Panc1 (cell line): ENCODE results near the gene CSHL1. TPM values are rescaled to one million over a fixed set of nuclear protein-coding genes. Genes with fewer than 3 reads are reported as not detected.
"Not testable (repeated sequence)": the region's sequence is repeated elsewhere in the genome, so short reads cannot be mapped to it uniquely, and the experiment has no call there.

ENCODE experiments used
- ATAC-seq: fragments of 200-7000 bp; cut with Tn5 transposase; 2 replicates; pipeline ENCODE4 v1.9.1; 2020; ENCODE audit warnings: mild to moderate bottlenecking, moderate library complexity
- BruUV-seq: library from RNA; stranded (reverse); fragments of 400-500 nt; replicated peaks from 2 replicates; lab custom pipeline; 2021; lab: Mats Ljungman, UMichigan
- CTCF ChIA-PET: fragments of 300-600 bp; sonication (Branson Sonifier 250); formaldehyde crosslinking; loops from one replicate; lab custom pipeline; 2022; ENCODE audit warnings: antibody characterized with exemption; lab: Charles Lee
- POLR2A ChIA-PET: fragments of 300-600 bp; sonication (Branson Sonifier 250); formaldehyde crosslinking; loops from one replicate; lab custom pipeline; 2022; ENCODE audit warnings: antibody characterized with exemption; lab: Charles Lee
- DNase-seq: peaks from one replicate; pipeline ENCODE4 v3.0.0-alpha.2; 2010; ENCODE audit warnings: low read depth, low spot score
- H3K27ac ChIP-seq: 2 replicates; pipeline ENCODE4 v1.5.1; 2011; ENCODE audit warnings: mild to moderate bottlenecking, low read length, inconsistent platforms
- H3K27me3 ChIP-seq: fragments of 200-500 bp; sonication (Bioruptor generic); 2 replicates; pipeline ENCODE4 v1.6.0; 2014; ENCODE audit warnings: low read length, inconsistent platforms; ENCODE audit not compliant: control insufficient read depth, insufficient read depth
- H3K36me3 ChIP-seq: fragments of 200-500 bp; sonication (Bioruptor generic); 2 replicates; pipeline ENCODE4 v1.5.1; 2014; ENCODE audit warnings: inconsistent platforms, mild to moderate bottlenecking, low read length, moderate library complexity; ENCODE audit not compliant: control insufficient read depth, insufficient read depth
- H3K4me1 ChIP-seq: 2 replicates; pipeline ENCODE4 v1.5.1; 2011; ENCODE audit warnings: inconsistent platforms, mild to moderate bottlenecking, low read length, moderate library complexity; ENCODE audit not compliant: control insufficient read depth, insufficient read depth
- H3K4me3 ChIP-seq, 2 experiments: 2 replicates each; pipeline ENCODE4 v1.5.1; 2011 to 2012; ENCODE audit warnings: low read depth in 2 of 2, low read length in 2 of 2, mild to moderate bottlenecking in 2 of 2, inconsistent platforms in 1 of 2, moderate library complexity in 1 of 2
- H3K9me3 ChIP-seq: fragments of 200-500 bp; sonication (Bioruptor generic); 2 replicates; pipeline ENCODE4 v1.5.1; 2014; ENCODE audit warnings: low read depth, mild to moderate bottlenecking, inconsistent platforms, low read length, moderate library complexity; ENCODE audit not compliant: control insufficient read depth, insufficient read depth
- CTCF ChIP-seq: fragments of 450-650 bp; IDR thresholded peaks from 2 replicates; pipeline ENCODE4 v1.5.1; 2017; ENCODE audit warnings: mild to moderate bottlenecking
- in situ Hi-C: cut with HindIII; loops from 2 replicates; pipeline ENCODE4 v1.10.0; 2016; ENCODE audit warnings: low sequenced_read_pairs, low pct_unique_long_range_greater_than_20kb
- intact Hi-C: fragments of 100-400 bp; cut with micrococcal nuclease; formaldehyde crosslinking; loops from one replicate; pipeline ENCODE4 v1.10.0; 2022; ENCODE audit not compliant: unreplicated experiment
- total RNA-seq: library from RNA; stranded (reverse); gene quantifications from one replicate; pipeline ENCODE4 v1.2.1, GENCODE V29; 2021; ENCODE audit not compliant: unreplicated experiment

CSHL1 gene
- total RNA-seq, 1 experiment from 2014 or later = not detected

GRCh38 chr17:63907161-63907778, 3.8 kb downstream of the CSHL1 start:
- in situ Hi-C loops, BruUV-seq, H3K4me3 ChIP-seq, H3K4me1 ChIP-seq, H3K27me3 ChIP-seq, POLR2A ChIA-PET, DNase-seq, H3K36me3 ChIP-seq, intact Hi-C loops, H3K9me3 ChIP-seq, H3K27ac ChIP-seq: not testable (repeated sequence)
- TF ChIP-seq CTCF = peak; percentile 49
- CTCF ChIA-PET = interaction anchor here (1.1 to 1.2 kb wide), 2 partner anchors 17 to 18 kb away, joined by 3 to 4 read pairs; no protein-coding TSS in a partner anchor
- ATAC-seq = 0 out of 2 replicates have a peak, but pooled peaks have one; percentile 60

- H3K36me3 ChIP-seq, BruUV-seq, H3K4me1 ChIP-seq, H3K27me3 ChIP-seq, H3K27ac ChIP-seq, DNase-seq, ATAC-seq, H3K4me3 ChIP-seq, intact Hi-C loops, POLR2A ChIA-PET, in situ Hi-C loops, H3K9me3 ChIP-seq: not testable (repeated sequence)
- CTCF ChIA-PET = interaction anchor here (0.7 kb wide), 1 partner anchor 327 kb away, joined by 3 read pairs; no protein-coding TSS in a partner anchor
These were observed 6.3 kb downstream of the CSHL1 start for GRCh38 chr17:63904796-63905195.

- H3K27me3 ChIP-seq, H3K27ac ChIP-seq, H3K4me3 ChIP-seq, H3K4me1 ChIP-seq, H3K36me3 ChIP-seq, H3K9me3 ChIP-seq, DNase-seq, intact Hi-C loops, in situ Hi-C loops, BruUV-seq: not testable (repeated sequence)
- ChIA-PET POLR2A (interaction anchor here (0.6 kb wide), 1 partner anchor 376 kb away, joined by 3 read pairs; no protein-coding TSS in a partner anchor), CTCF (interaction anchor here (0.6 to 0.7 kb wide), 2 partner anchors 60 to 328 kb away, joined by 3 read pairs; no protein-coding TSS in a partner anchor)
- ATAC-seq = peak; percentile 69; the same call in 1 of the 2 replicates
- TF ChIP-seq CTCF = peak; percentile 62
These were observed 7.3 kb downstream of the CSHL1 start for GRCh38 chr17:63903787-63904201.

- ATAC-seq, in situ Hi-C loops, H3K9me3 ChIP-seq, BruUV-seq, intact Hi-C loops, H3K36me3 ChIP-seq, H3K27ac ChIP-seq, H3K4me3 ChIP-seq, H3K4me1 ChIP-seq, DNase-seq, H3K27me3 ChIP-seq: not testable (repeated sequence)
- POLR2A ChIA-PET = interaction anchor here (0.6 kb wide), 1 partner anchor 60 kb away, joined by 3 read pairs; no protein-coding TSS in a partner anchor
- CTCF ChIA-PET = interaction anchor here (0.7 to 2.0 kb wide), 2 partner anchors 210 to 232 kb away, joined by 4 read pairs; no protein-coding TSS in a partner anchor
These were observed 9.1 kb downstream of the CSHL1 start for GRCh38 chr17:63901971-63902370.

- H3K27ac ChIP-seq, H3K4me3 ChIP-seq, in situ Hi-C loops, H3K9me3 ChIP-seq, CTCF ChIA-PET, H3K27me3 ChIP-seq, ATAC-seq, H3K4me1 ChIP-seq, POLR2A ChIA-PET, intact Hi-C loops, H3K36me3 ChIP-seq, DNase-seq, BruUV-seq: not testable (repeated sequence)
These were observed 11.9 kb downstream of the CSHL1 start for GRCh38 chr17:63898899-63899798.
